SIG-M5 treated with dmso at 0.1 percent for 504 hours (cell line): ENCODE results near the gene KIF26B.
"Not testable (repeated sequence)": the region's sequence is repeated elsewhere in the genome, so short reads cannot be mapped to it uniquely, and the experiment has no call there.

ENCODE experiments used
- DNase-seq: peaks from one replicate; lab custom pipeline; 2025; ENCODE audit not compliant: unreplicated experiment; lab: John Stamatoyannopoulos, UW

KIF26B gene

GRCh38 chr1:245348626-245349025 lies 193.8 kb downstream of the KIF26B start:
- DNase-seq = no peak

- DNase-seq = no peak
Observed at GRCh38 chr1:245353411-245353810, 198.6 kb downstream of the KIF26B start.

- DNase-seq = no peak
Observed at GRCh38 chr1:245353915-245354775, 199.4 kb downstream of the KIF26B start.

GRCh38 chr1:245355851-245356630 lies 201.3 kb downstream of the KIF26B start:
- not testable (repeated sequence) for DNase-seq

GRCh38 chr1:245356891-245357585 lies 202.3 kb downstream of the KIF26B start:
- DNase-seq = no peak

- DNase-seq = peak; percentile 37
Observed at GRCh38 chr1:245359101-245359680, 204.4 kb downstream of the KIF26B start.

GRCh38 chr1:245361065-245361464 lies 206.3 kb downstream of the KIF26B start:
- no peak for DNase-seq

- DNase-seq = no peak
Observed at GRCh38 chr1:245361951-245362350, 207.2 kb downstream of the KIF26B start.

GRCh38 chr1:245363461-245364200 lies 208.8 kb downstream of the KIF26B start:
- no peak for DNase-seq

- no peak for DNase-seq
Observed at GRCh38 chr1:245365095-245366020, 210.6 kb downstream of the KIF26B start.

- no peak for DNase-seq
Observed at GRCh38 chr1:245366886-245367285, 212.1 kb downstream of the KIF26B start.

- no peak for DNase-seq
Observed at GRCh38 chr1:245370175-245370825, 215.5 kb downstream of the KIF26B start.

GRCh38 chr1:245370905-245371581 lies 216.3 kb downstream of the KIF26B start:
- no peak for DNase-seq

GRCh38 chr1:245373131-245373530 lies 218.3 kb downstream of the KIF26B start:
- DNase-seq = no peak

GRCh38 chr1:245375789-245376460 lies 221.1 kb downstream of the KIF26B start:
- no peak for DNase-seq

GRCh38 chr1:245377854-245378253 lies 223.1 kb downstream of the KIF26B start:
- no peak for DNase-seq

GRCh38 chr1:245378311-245378722 lies 223.5 kb downstream of the KIF26B start:
- no peak for DNase-seq

- no peak for DNase-seq
Observed at GRCh38 chr1:245378745-245379144, 224.0 kb downstream of the KIF26B start.
